PC-9 (cell line): ENCODE data around the gene CSGALNACT2. TPM values are rescaled to one million over a fixed set of nuclear protein-coding genes. Genes with fewer than 3 reads are reported as not detected.

Source experiments
- BruUV-seq: library from RNA; stranded (reverse); fragments of 400-500 nt; replicated peaks from 2 replicates; lab custom pipeline; 2021; lab: Mats Ljungman, UMichigan
- CTCF ChIA-PET: fragments of 300-600 bp; sonication (Branson Sonifier 250); formaldehyde crosslinking; loops from one replicate; lab custom pipeline; 2022; ENCODE audit warnings: antibody characterized with exemption; lab: Charles Lee
- POLR2A ChIA-PET: fragments of 300-600 bp; sonication (Branson Sonifier 250); formaldehyde crosslinking; loops from one replicate; lab custom pipeline; 2022; ENCODE audit warnings: antibody characterized with exemption; ENCODE audit not compliant: unreplicated experiment; lab: Charles Lee
- DNase-seq, 2 experiments: peaks; one replicate each; pipeline versions ENCODE4 v3.0.0 to v3.0.0-alpha.2; 2015 to 2022; ENCODE audit warnings: mixed read lengths in 1 of 2
- H2AFZ ChIP-seq: fragments of 200-600 bp; sonication (generic); 2 replicates; pipeline ENCODE4 v1.8.1; 2017; ENCODE audit warnings: antibody characterized with exemption
- H3F3A ChIP-seq: fragments of 200-600 bp; sonication (generic); 2 replicates; pipeline ENCODE4 v1.8.1; 2017; ENCODE audit warnings: antibody characterized with exemption, mild to moderate bottlenecking, low read depth; ENCODE audit not compliant: insufficient read depth
- H3K27ac ChIP-seq: fragments of 200-600 bp; sonication (generic); 2 replicates; pipeline ENCODE4 v1.6.1; 2016; ENCODE audit warnings: mixed run types
- H3K27me3 ChIP-seq: fragments of 200-600 bp; sonication (generic); 2 replicates; pipeline ENCODE4 v1.6.1; 2016; ENCODE audit warnings: low read depth, mixed run types; ENCODE audit not compliant: insufficient read depth
- H3K36me3 ChIP-seq: fragments of 200-600 bp; sonication (generic); 2 replicates; pipeline ENCODE4 v1.6.1; 2016; ENCODE audit warnings: low read depth, mixed run types
- H3K4me1 ChIP-seq: fragments of 200-600 bp; sonication (generic); replicated peaks from 2 replicates; pipeline ENCODE4 v1.6.1; 2016; ENCODE audit warnings: mixed run types; ENCODE audit not compliant: insufficient read depth
- H3K4me2 ChIP-seq: fragments of 200-600 bp; sonication (generic); 2 replicates; pipeline ENCODE4 v1.6.1; 2017; ENCODE audit warnings: mixed run types
- H3K4me3 ChIP-seq: fragments of 200-600 bp; sonication (generic); 2 replicates; pipeline ENCODE4 v1.6.1; 2016; ENCODE audit warnings: mixed run types
- H3K79me2 ChIP-seq: fragments of 200-600 bp; sonication (generic); 2 replicates; pipeline ENCODE4 v1.6.1; 2017; ENCODE audit warnings: low read depth, mixed run types
- H3K9me2 ChIP-seq: fragments of 200-600 bp; sonication (generic); 2 replicates; pipeline ENCODE4 v1.8.1; 2017; ENCODE audit warnings: mild to moderate bottlenecking; ENCODE audit not compliant: insufficient read depth
- H3K9me3 ChIP-seq: fragments of 200-600 bp; sonication (generic); 2 replicates; pipeline ENCODE4 v1.8.1; 2016; ENCODE audit warnings: low read depth; ENCODE audit not compliant: insufficient read depth
- H4K20me1 ChIP-seq: fragments of 200-600 bp; sonication (generic); 2 replicates; pipeline ENCODE4 v1.8.1; 2017; ENCODE audit not compliant: insufficient read depth
- CTCF ChIP-seq: fragments of 200-600 bp; sonication (generic); conservative IDR thresholded peaks from 2 replicates; pipeline ENCODE4 v1.6.1; 2017; ENCODE audit warnings: mixed run types, antibody characterized with exemption, mild to moderate bottlenecking, moderate library complexity
- EZH2 ChIP-seq: fragments of 200-600 bp; sonication (generic); IDR thresholded peaks from 2 replicates; pipeline ENCODE4 v1.8.0; 2017; ENCODE audit warnings: antibody characterized with exemption, low read depth
- intact Hi-C: fragments of 100-400 bp; cut with micrococcal nuclease; formaldehyde crosslinking; loops from one replicate; pipeline ENCODE4 v1.10.0; 2022; ENCODE audit not compliant: unreplicated experiment
- total RNA-seq: library from RNA; stranded (reverse); gene quantifications from 2 replicates; pipeline ENCODE4 v1.2.3, GENCODE V29; 2021

Gene CSGALNACT2
- total RNA-seq, 1 experiment from 2014 or later, result 7.2 TPM

GRCh38 chr10:43111101-43111500 is 27.1 kb upstream of the CSGALNACT2 start:
- no peak overlapping the region for H3K27ac ChIP-seq
- H3K36me3 ChIP-seq, result no peaks in the 10 kb centered on the region
- no peak overlapping the region for H3K4me3 ChIP-seq
- peaks cover 8% of the 10 kb centered on the region; the same call in 1 of the 2 replicates for H3K4me1 ChIP-seq
- BruUV-seq, result no TSS peak
- TF ChIP-seq CTCF (no peak), EZH2 (no peak)
- ChIA-PET CTCF (interaction anchor here (0.7 kb wide), 2 partner anchors 93 to 240 kb away, joined by 5 to 11 read pairs; no protein-coding TSS in a partner anchor), POLR2A (no interaction called here)
- DNase-seq, result no peak
- intact Hi-C loops, result no loop called here
- no peaks in the 10 kb centered on the region for H3K27me3 ChIP-seq
- no peaks in the 10 kb centered on the region for H3F3A ChIP-seq
- H3K4me2 ChIP-seq, result no peak overlapping the region
- no peaks in the 10 kb centered on the region for H4K20me1 ChIP-seq
- no peaks in the 10 kb centered on the region for H3K79me2 ChIP-seq
- no peaks in the 10 kb centered on the region for H3K9me3 ChIP-seq
- no peaks in the 10 kb centered on the region for H3K9me2 ChIP-seq
- H2AFZ ChIP-seq, result no peak overlapping the region

DNA sequence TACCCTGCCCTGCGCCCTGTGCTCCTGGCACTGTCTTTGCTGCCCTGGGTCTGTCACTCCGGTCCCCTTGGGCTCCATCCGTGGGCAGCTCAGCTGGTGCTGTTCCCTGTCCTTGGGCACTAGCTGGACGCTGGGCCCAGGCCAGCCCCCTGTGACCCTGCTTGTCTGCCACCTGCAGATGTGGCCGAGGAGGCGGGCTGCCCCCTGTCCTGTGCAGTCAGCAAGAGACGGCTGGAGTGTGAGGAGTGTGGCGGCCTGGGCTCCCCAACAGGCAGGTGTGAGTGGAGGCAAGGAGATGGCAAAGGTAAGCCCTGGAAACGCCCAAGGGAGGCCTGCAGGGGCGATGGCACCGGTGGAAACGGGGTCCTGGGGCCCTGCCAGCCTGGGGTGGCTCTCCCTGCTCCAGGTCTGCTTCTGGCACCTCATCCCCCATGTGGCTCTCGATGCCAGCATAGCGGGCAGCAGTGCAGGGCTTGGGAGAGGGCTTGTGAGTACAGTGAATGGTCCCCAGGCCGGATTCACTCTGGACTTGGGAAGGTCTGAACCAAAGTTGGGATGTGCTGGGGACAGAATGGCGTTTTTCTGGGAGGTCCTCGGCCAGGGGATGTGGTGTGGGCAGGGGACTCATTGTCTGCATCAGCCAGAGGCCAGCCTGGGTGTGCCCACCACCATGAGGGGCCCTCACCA is 26.2 kb upstream of the CSGALNACT2 start:
- intact Hi-C loops, result no loop called here
- Histone ChIP-seq H3K9me2 (no peaks in the 10 kb centered on the region), H3K36me3 (no peaks in the 10 kb centered on the region), H2AFZ (no peak overlapping the region), H3K27me3 (peaks cover 4% of the 10 kb centered on the region; the same call in 1 of the 2 replicates), H3K9me3 (no peaks in the 10 kb centered on the region), H4K20me1 (no peaks in the 10 kb centered on the region), H3K4me3 (no peak overlapping the region), H3K4me2 (no peak overlapping the region), H3K79me2 (no peaks in the 10 kb centered on the region), H3F3A (no peaks in the 10 kb centered on the region), H3K27ac (no peak overlapping the region), H3K4me1 (peaks cover 8% of the 10 kb centered on the region; the same call in 1 of the 2 replicates)
- BruUV-seq, result no TSS peak
- TF ChIP-seq CTCF, result no peak
- TF ChIP-seq EZH2, result no peak
- POLR2A ChIA-PET, result no interaction called here
- CTCF ChIA-PET, result no interaction called here
- no peak for DNase-seq

GRCh38 chr10:43112608-43112961 is 25.7 kb upstream of the CSGALNACT2 start:
- BruUV-seq, result no TSS peak
- Histone ChIP-seq H3K4me3 (no peak overlapping the region), H4K20me1 (no peaks in the 10 kb centered on the region), H2AFZ (no peak overlapping the region), H3K27me3 (peaks cover 10% of the 10 kb centered on the region), H3K27ac (no peak overlapping the region), H3F3A (no peaks in the 10 kb centered on the region), H3K9me3 (no peaks in the 10 kb centered on the region), H3K4me2 (no peak overlapping the region), H3K79me2 (no peaks in the 10 kb centered on the region), H3K4me1 (peaks cover 8% of the 10 kb centered on the region; the same call in 1 of the 2 replicates), H3K36me3 (no peaks in the 10 kb centered on the region), H3K9me2 (no peaks in the 10 kb centered on the region)
- DNase-seq, result no peak
- no peak for TF ChIP-seq CTCF
- TF ChIP-seq EZH2, result no peak
- ChIA-PET CTCF (no interaction called here), POLR2A (no interaction called here)
- intact Hi-C loops, result no loop called here
